ENCODE data around the gene GSTA4. TPM values are rescaled to one million over a fixed set of nuclear protein-coding genes. Genes with fewer than 3 reads are reported as not detected.

The GSTA4 gene
- total RNA-seq, 2 experiments from 2014 or later: 0.63 to 1.1 TPM

GRCh38 chr6:53014063-53014462, 19.0 kb upstream of the GSTA4 start:
- POLR2A ChIA-PET: interaction anchor here (0.9 kb wide), 1 partner anchor 17 kb away, joined by 3 read pairs; no protein-coding TSS in a partner anchor
- Histone ChIP-seq H3K36me3 (ENCODE audit: insufficient read depth, low read length) (peaks cover 61% of the 10 kb centered on the region), H3K9me3 (ENCODE audit: low read length) (no peaks in the 10 kb centered on the region), H3K4me3 (ENCODE audit: low read depth, low read length, poor library complexity, severe bottlenecking) (no peak overlapping the region), H3K9me2 (ENCODE audit: insufficient read depth, low read length) (no peaks in the 10 kb centered on the region), H2AFZ (ENCODE audit: low read length) (no peak overlapping the region), H3K4me2 (ENCODE audit: low read length) (no peak overlapping the region), H3K4me1 (ENCODE audit: insufficient read depth, low read length, poor library complexity, severe bottlenecking) (no peaks in the 10 kb centered on the region), H3K79me2 (ENCODE audit: insufficient read depth, low read depth, low read length) (no peaks in the 10 kb centered on the region), H3K27ac (ENCODE audit: low read depth, low read length, poor library complexity, severe bottlenecking) (no peak overlapping the region), H4K20me1 (ENCODE audit: insufficient read depth, low read length) (no peaks in the 10 kb centered on the region)
- no TSS peak for BruUV-seq (replicated peaks)
- DNase-seq (ENCODE audit: low spot score): no peak
- CTCF ChIA-PET (ENCODE audit: unreplicated experiment): no interaction called here
- TF ChIP-seq, protein P1, sequence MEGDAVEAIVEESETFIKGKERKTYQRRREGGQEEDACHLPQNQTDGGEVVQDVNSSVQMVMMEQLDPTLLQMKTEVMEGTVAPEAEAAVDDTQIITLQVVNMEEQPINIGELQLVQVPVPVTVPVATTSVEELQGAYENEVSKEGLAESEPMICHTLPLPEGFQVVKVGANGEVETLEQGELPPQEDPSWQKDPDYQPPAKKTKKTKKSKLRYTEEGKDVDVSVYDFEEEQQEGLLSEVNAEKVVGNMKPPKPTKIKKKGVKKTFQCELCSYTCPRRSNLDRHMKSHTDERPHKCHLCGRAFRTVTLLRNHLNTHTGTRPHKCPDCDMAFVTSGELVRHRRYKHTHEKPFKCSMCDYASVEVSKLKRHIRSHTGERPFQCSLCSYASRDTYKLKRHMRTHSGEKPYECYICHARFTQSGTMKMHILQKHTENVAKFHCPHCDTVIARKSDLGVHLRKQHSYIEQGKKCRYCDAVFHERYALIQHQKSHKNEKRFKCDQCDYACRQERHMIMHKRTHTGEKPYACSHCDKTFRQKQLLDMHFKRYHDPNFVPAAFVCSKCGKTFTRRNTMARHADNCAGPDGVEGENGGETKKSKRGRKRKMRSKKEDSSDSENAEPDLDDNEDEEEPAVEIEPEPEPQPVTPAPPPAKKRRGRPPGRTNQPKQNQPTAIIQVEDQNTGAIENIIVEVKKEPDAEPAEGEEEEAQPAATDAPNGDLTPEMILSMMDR (conservative IDR thresholded peaks at IDR 0.05; ENCODE audit: low read length): no peak
- no peak for TF ChIP-seq EZH2phosphoT487 (IDR thresholded peaks at IDR 0.05; ENCODE audit: borderline replicate concordance, low read depth, low read length)
- intact Hi-C loops (cut with micrococcal nuclease; ENCODE audit: unreplicated experiment): no loop called here

GRCh38 chr6:53011979-53012378, 16.9 kb upstream of the GSTA4 start:
- POLR2A ChIA-PET: interaction anchor here (1.5 kb wide), 1 partner anchor 10 kb away, joined by 8 read pairs; no protein-coding TSS in a partner anchor
- intact Hi-C loops (cut with micrococcal nuclease; ENCODE audit: unreplicated experiment): no loop called here
- DNase-seq (ENCODE audit: low spot score): no peak
- Histone ChIP-seq H4K20me1 (ENCODE audit: insufficient read depth, low read length) (no peaks in the 10 kb centered on the region), H3K4me1 (ENCODE audit: insufficient read depth, low read length, poor library complexity, severe bottlenecking) (no peaks in the 10 kb centered on the region), H3K27ac (ENCODE audit: low read depth, low read length, poor library complexity, severe bottlenecking) (no peak overlapping the region), H2AFZ (ENCODE audit: low read length) (no peak overlapping the region), H3K9me2 (ENCODE audit: insufficient read depth, low read length) (no peaks in the 10 kb centered on the region), H3K36me3 (ENCODE audit: insufficient read depth, low read length) (peaks cover 59% of the 10 kb centered on the region), H3K4me3 (ENCODE audit: low read depth, low read length, poor library complexity, severe bottlenecking) (no peak overlapping the region), H3K4me2 (ENCODE audit: low read length) (no peak overlapping the region), H3K79me2 (ENCODE audit: insufficient read depth, low read depth, low read length) (no peaks in the 10 kb centered on the region), H3K9me3 (ENCODE audit: low read length) (no peaks in the 10 kb centered on the region)
- TF ChIP-seq EZH2phosphoT487 (IDR thresholded peaks at IDR 0.05; ENCODE audit: borderline replicate concordance, low read depth, low read length): no peak
- TF ChIP-seq, protein P1 (conservative IDR thresholded peaks at IDR 0.05; ENCODE audit: low read length): no peak
- no TSS peak for BruUV-seq (replicated peaks)
- CTCF ChIA-PET (ENCODE audit: unreplicated experiment): no interaction called here

- Histone ChIP-seq H3K27ac (ENCODE audit: low read depth, low read length, poor library complexity, severe bottlenecking) (no peak overlapping the region), H3K4me1 (ENCODE audit: insufficient read depth, low read length, poor library complexity, severe bottlenecking) (no peaks in the 10 kb centered on the region), H2AFZ (ENCODE audit: low read length) (no peak overlapping the region), H3K79me2 (ENCODE audit: insufficient read depth, low read depth, low read length) (no peaks in the 10 kb centered on the region), H3K9me3 (ENCODE audit: low read length) (no peaks in the 10 kb centered on the region), H3K36me3 (ENCODE audit: insufficient read depth, low read length) (peaks cover 67% of the 10 kb centered on the region), H4K20me1 (ENCODE audit: insufficient read depth, low read length) (no peaks in the 10 kb centered on the region), H3K4me3 (ENCODE audit: low read depth, low read length, poor library complexity, severe bottlenecking) (no peak overlapping the region), H3K9me2 (ENCODE audit: insufficient read depth, low read length) (no peaks in the 10 kb centered on the region), H3K4me2 (ENCODE audit: low read length) (no peak overlapping the region)
- no peak for DNase-seq (ENCODE audit: low spot score)
- no TSS peak for BruUV-seq (replicated peaks)
- CTCF ChIA-PET (ENCODE audit: unreplicated experiment): no interaction called here
- POLR2A ChIA-PET: interaction anchor here (0.7 kb wide), 1 partner anchor 292 kb away, joined by 3 read pairs; no protein-coding TSS in a partner anchor
- TF ChIP-seq EZH2phosphoT487 (IDR thresholded peaks at IDR 0.05; ENCODE audit: borderline replicate concordance, low read depth, low read length): no peak
- TF ChIP-seq, protein P1 (conservative IDR thresholded peaks at IDR 0.05; ENCODE audit: low read length): no peak
- intact Hi-C loops (cut with micrococcal nuclease; ENCODE audit: unreplicated experiment): no loop called here
Measured at GRCh38 chr6:53010504-53010903, 15.4 kb upstream of the GSTA4 start.
